Measurements from ENCODE around the gene CUBN. TPM values are rescaled to one million over a fixed set of nuclear protein-coding genes. Genes with fewer than 3 reads are reported as not detected.

Gene CUBN
- total RNA-seq, 1 donor from 2014 or later: 0.77 TPM

DNA sequence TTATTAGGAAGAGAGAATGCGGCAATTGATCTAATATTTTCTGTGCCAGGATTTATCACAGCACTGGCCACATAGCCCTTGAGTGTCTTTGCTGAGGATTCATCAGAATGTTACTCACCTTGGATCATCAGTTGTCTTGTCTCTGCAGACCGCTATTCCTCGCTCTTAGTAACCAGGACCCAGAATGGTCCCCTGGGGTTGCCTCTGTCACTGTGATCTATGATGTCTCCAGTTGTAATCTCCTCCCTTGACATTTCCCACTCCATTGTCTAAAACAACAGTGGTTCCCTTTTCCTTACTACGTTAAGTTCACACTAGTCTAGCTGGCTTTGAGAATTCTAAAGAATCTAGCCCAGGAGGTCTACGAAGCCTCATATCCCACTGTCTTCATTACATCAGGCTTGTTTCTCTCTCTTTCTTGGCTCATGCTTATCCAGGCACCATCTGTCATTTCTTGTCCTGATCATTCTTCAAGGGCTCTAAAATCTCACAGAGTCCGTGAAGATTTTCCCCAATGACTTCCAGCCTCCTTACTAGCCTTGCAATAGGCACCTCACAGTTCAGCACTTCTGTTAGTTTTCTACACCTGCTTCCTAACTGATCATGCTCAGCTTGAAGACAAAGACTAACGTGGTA, 125.8 kb downstream of the CUBN start:
- no peak for ATAC-seq
- no peak for DNase-seq
- intact Hi-C loops (cut with micrococcal nuclease): no loop called here

DNA sequence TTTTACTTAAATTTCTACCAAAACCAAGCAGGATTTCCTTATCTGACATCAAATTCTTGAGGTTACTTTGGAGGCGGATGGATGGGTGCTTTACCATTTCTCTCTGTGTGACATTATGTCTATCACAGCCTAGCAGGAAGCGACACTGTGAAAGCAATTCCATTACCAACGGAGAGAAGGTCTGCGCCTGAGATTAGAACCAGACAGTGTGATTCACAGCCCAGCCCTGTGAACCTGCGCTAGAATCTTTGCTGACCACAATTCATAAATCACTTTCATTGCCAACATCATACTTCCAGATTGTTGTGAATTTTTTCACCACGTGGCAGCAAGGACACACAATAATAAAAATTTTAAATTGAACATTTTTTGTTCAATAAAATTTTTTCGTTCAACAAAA, 126.5 kb downstream of the CUBN start:
- ATAC-seq (no peak), DNase-seq (no peak)
- intact Hi-C loops (cut with micrococcal nuclease): no loop called here

DNA sequence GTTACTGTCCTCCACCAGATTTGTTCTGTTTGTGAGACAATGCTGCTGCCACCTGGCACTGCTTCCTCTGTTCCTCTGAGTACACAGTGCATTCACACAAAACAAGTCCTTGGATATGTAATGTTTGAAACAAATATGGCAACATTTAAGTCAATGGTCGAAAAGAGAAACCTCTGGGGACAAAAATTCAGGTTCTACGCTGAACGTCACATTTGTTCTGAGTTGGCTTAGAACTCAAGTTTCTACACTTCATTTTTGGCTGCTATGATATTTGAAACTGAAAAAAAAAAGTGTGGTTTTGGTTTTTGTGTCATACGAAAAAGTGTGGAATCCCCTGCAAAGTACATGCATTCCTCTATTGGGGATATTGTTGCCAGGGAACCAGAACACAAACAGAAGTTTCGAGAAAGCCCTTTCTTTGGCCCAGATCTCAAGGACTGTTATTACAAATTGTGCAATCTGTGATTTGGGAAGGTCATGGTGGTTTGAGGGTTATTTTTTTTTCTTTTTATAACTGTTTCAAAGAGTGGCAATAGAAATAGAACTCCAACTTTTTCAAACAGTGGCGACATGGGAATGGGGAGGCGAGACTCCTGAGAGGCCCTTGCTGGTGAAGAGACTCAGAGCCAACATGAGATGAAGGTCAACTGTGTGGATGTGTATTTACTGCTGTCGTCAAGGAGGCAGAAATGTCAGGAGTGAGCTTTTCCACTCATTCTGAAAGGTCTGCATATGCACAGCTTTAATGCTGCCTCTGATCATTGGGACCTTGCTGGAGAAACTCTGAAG, 127.5 kb downstream of the CUBN start:
- peak; percentile 84 for ATAC-seq
- intact Hi-C loops (cut with micrococcal nuclease): no loop called here
- peak; percentile 63 for DNase-seq

GRCh38 chr10:17001297-17001744, 128.3 kb downstream of the CUBN start:
- intact Hi-C loops (cut with micrococcal nuclease): no loop called here
- peak; percentile 68 for DNase-seq
- peak; percentile 53 for ATAC-seq

GRCh38 chr10:16999665-17000451, 129.8 kb downstream of the CUBN start:
- DNase-seq (no peak), ATAC-seq (no peak)
- intact Hi-C loops (cut with micrococcal nuclease): no loop called here

DNA sequence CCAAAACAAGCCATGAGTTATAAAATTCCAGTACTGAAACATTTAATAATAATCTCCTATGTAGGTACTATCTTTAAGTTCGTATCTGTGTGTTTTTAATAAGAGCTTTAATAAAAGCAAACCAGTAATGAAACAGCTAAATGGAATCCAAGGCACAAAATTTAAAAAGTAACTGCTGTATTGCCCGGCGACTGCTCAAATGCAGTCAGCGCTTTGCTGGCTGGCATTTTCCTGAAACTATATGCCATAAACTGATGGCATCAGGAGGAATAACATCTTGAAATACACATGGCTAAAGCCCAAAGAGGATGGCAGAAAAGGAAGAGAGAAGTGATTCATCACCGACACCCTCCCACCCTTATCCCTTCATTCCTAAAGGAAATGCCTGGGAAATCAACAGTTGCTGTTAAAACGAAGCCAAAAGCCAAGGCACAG, 133.1 kb downstream of the CUBN start:
- ATAC-seq: no peak
- intact Hi-C loops (cut with micrococcal nuclease): no loop called here
- DNase-seq: no peak

- intact Hi-C loops (cut with micrococcal nuclease): no loop called here
- ATAC-seq (peak; percentile 62), DNase-seq (no peak)
These were observed 133.6 kb downstream of the CUBN start for GRCh38 chr10:16995867-16996529.

GRCh38 chr10:16993186-16993585, 136.4 kb downstream of the CUBN start:
- no peak for ATAC-seq
- intact Hi-C loops (cut with micrococcal nuclease): no loop called here
- no peak for DNase-seq

GRCh38 chr10:16992611-16993119, 136.9 kb downstream of the CUBN start:
- peak; percentile 48 for ATAC-seq
- intact Hi-C loops (cut with micrococcal nuclease): no loop called here
- no peak for DNase-seq

DNA sequence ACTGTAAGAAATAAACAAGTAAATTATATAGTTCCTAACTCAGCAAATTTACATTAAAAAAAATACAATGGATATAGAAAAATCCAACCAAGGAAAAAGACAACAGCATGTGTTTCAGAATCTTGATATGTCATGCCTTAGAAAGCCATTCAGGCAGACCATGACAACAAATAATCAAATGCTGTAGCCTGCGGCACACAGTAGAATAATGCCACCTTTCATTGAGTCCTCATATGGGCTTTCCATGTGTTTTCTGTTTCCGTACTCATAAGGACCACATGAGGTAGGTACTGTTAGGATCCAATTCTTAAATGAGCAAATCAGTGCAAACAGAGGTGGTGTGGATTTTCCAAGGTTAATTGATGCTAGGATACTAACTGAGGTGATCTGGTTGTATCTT, 138.6 kb downstream of the CUBN start:
- intact Hi-C loops (cut with micrococcal nuclease): no loop called here
- ATAC-seq (no peak), DNase-seq (no peak)

GRCh38 chr10:16989826-16990293, 139.8 kb downstream of the CUBN start:
- intact Hi-C loops (cut with micrococcal nuclease): no loop called here
- DNase-seq: no peak

GRCh38 chr10:16988900-16989299, 140.7 kb downstream of the CUBN start:
- DNase-seq: no peak
- no peak for ATAC-seq
- intact Hi-C loops (cut with micrococcal nuclease): no loop called here

More at GRCh38 chr10:16989826-16990293, 139.8 kb downstream of the CUBN start:
- no peak for ATAC-seq

DNA sequence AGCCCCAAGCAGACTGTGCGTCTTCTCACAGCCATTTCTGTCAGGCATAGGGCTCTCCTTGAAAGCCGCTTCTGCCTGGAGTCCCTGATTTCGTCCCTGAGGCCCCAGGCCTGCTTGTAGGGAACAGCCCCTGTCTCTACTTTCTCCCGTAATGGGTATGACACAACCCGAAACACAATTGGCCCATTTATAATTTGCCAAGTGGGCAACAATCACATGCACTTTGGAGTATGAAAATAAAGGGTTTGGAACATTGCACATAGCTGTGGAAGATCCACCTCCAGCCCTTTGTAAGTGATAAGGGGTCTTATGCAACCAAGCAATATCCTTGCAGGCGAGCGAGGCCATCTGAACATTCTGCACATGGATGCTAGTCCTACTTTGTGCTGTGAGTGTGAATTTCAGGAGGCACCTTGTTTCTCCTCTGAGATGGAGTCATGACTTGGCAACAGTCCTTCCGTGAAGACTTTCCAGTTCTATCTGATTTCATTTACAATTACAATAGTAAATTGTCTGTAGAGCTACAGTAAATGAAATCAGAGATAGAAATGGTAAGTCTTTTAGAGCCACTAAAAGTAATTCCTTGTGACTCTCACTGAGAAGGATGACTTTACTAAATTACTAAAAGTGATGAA, 141.5 kb downstream of the CUBN start:
- intact Hi-C loops (cut with micrococcal nuclease): no loop called here
- ATAC-seq (no peak), DNase-seq (no peak)

DNA sequence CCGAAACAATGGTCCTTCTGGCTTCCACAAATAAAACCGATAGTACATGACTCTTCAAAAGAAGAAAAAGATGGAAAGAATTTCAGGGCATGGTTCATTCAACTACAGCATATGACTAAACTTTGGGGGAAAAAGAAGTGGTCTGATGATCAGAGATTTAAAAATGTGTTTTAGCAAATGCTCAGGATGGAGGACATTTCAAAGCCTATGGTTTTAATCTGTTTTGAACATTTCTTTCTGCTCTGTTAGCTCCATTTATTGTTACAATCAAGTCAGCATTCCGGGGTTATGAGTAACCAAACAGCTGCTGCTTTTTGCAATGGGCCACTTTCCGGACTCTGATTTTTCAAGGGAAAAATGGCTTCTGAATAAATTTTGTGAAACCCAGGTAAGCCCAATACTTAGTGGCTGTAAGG, 142.4 kb downstream of the CUBN start:
- peak; percentile 60 for ATAC-seq
- no peak for DNase-seq
- intact Hi-C loops (cut with micrococcal nuclease): no loop called here

- no peak for DNase-seq
- intact Hi-C loops (cut with micrococcal nuclease): no loop called here
- peak; percentile 60 for ATAC-seq
These were observed 143.0 kb downstream of the CUBN start for GRCh38 chr10:16986406-16987205.

- intact Hi-C loops (cut with micrococcal nuclease): no loop called here
- no peak for DNase-seq
- peak; percentile 47 for ATAC-seq
These were observed 143.6 kb downstream of the CUBN start for GRCh38 chr10:16986082-16986405.

DNA sequence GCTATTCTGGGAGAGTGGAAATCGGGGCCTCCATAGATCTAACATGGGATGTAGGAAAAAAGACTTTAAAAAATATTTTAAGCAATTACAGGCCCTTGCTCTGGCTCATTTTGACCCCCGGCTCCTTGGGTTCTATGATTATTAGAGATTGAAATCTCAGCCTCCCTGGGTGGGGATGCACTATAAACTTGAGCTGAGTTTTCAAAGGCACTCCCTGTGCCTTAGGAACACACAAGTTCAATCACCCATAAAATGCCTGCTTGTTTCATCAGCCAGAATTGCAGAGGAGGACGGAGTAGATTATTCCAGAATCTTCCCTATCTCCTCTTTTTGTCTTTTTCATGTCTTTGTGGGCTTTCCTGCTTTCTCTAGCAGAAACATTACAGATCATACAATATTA, 145.4 kb downstream of the CUBN start:
- intact Hi-C loops (cut with micrococcal nuclease): no loop called here
- ATAC-seq (no peak), DNase-seq (no peak)

- intact Hi-C loops (cut with micrococcal nuclease): no loop called here
- no peak for ATAC-seq
- no peak for DNase-seq
These were observed 152.8 kb downstream of the CUBN start for GRCh38 chr10:16976803-16977202.
